Fibroblast of upper back skin (primary cell): Measurements from ENCODE around the gene GGCT.
A peak's percentile ranks its signal among the peaks of the same experiment; 100 is the strongest.

Source experiments
- DNase-seq: peaks from one replicate; pipeline ENCODE4 v3.0.0-alpha.2; 2013

The GGCT gene

GRCh38 chr7:30459591-30460245 lies 44.9 kb downstream of the GGCT start:
- DNase-seq, result peak; percentile 97

GRCh38 chr7:30458311-30458710 lies 46.3 kb downstream of the GGCT start:
- no peak for DNase-seq

GRCh38 chr7:30453921-30454320 lies 50.7 kb downstream of the GGCT start:
- peak; percentile 44 for DNase-seq

GRCh38 chr7:30453016-30453415 lies 51.6 kb downstream of the GGCT start:
- DNase-seq, result no peak

GRCh38 chr7:30452280-30452930 lies 52.2 kb downstream of the GGCT start:
- no peak for DNase-seq

GRCh38 chr7:30451539-30452279 lies 52.9 kb downstream of the GGCT start:
- no peak for DNase-seq

- DNase-seq, result no peak
Measured at GRCh38 chr7:30450983-30451497, 53.6 kb downstream of the GGCT start.

- DNase-seq, result no peak
Measured at GRCh38 chr7:30450240-30450982, 54.2 kb downstream of the GGCT start.

GRCh38 chr7:30448461-30449189 lies 56.0 kb downstream of the GGCT start:
- no peak for DNase-seq

GRCh38 chr7:30447466-30447865 lies 57.2 kb downstream of the GGCT start:
- DNase-seq, result no peak
